Liver (tissue), 9 donors: Measurements from ENCODE around the gene ABCC8. TPM values are rescaled to one million over a fixed set of nuclear protein-coding genes. Genes with fewer than 3 reads are reported as not detected.

ENCODE experiments used
- DNase-seq: peaks from one replicate; pipeline ENCODE4 v3.0.0-alpha.2; 2017; ENCODE audit warnings: low spot score
- H3K27ac ChIP-seq, 2 donors: one replicate each; pipeline ENCODE4 v1.7.0; 2013; ENCODE audit warnings: inconsistent platforms in 2 of 2, low read length in 2 of 2, control low read depth in 1 of 2, low read depth in 1 of 2, mild to moderate bottlenecking in 1 of 2
- H3K27me3 ChIP-seq, 4 donors: one replicate each; pipeline versions ENCODE4 v1.6.1 to v1.7.0; 2013; ENCODE audit warnings: low read length in 3 of 4, inconsistent platforms in 1 of 4, mild to moderate bottlenecking in 1 of 4, moderate library complexity in 1 of 4; ENCODE audit not compliant: control insufficient read depth in 4 of 4, insufficient read depth in 4 of 4
- H3K36me3 ChIP-seq, 4 donors: one replicate each; pipeline versions ENCODE4 v1.6.1 to v1.7.0; 2013; ENCODE audit warnings: low read length in 3 of 4, mild to moderate bottlenecking in 3 of 4, low read depth in 1 of 4, moderate library complexity in 1 of 4; ENCODE audit not compliant: control insufficient read depth in 4 of 4, insufficient read depth in 3 of 4
- H3K4me1 ChIP-seq, 4 donors: one replicate each; pipeline versions ENCODE4 v1.6.1 to v1.7.0; 2013; ENCODE audit warnings: low read length in 3 of 4, mild to moderate bottlenecking in 3 of 4, moderate library complexity in 1 of 4; ENCODE audit not compliant: control insufficient read depth in 4 of 4, insufficient read depth in 4 of 4
- H3K4me3 ChIP-seq, 3 donors: one replicate each; pipeline versions ENCODE4 v1.6.1 to v1.7.0; 2013; ENCODE audit warnings: low read length in 3 of 3, control low read depth in 1 of 3, low read depth in 1 of 3, mild to moderate bottlenecking in 1 of 3
- H3K9ac ChIP-seq, 2 donors: one replicate each; pipeline ENCODE4 v1.7.0; 2013; ENCODE audit warnings: low read length in 2 of 2, mild to moderate bottlenecking in 2 of 2, moderate library complexity in 2 of 2, control low read depth in 1 of 2, low read depth in 1 of 2
- H3K9me3 ChIP-seq, 4 donors: one replicate each; pipeline versions ENCODE4 v1.6.1 to v1.7.0; 2013; ENCODE audit warnings: low read length in 3 of 4; ENCODE audit not compliant: control insufficient read depth in 4 of 4
- EGR1 ChIP-seq, 2 donors: IDR thresholded peaks; 2 replicates each; pipeline ENCODE4 v1.6.1; 2016 to 2018; ENCODE audit warnings: antibody characterized with exemption in 2 of 2, low read depth in 2 of 2
- FOXA1 ChIP-seq: IDR thresholded peaks from 2 replicates; pipeline ENCODE4 v1.6.1; 2016; ENCODE audit warnings: antibody characterized with exemption
- FOXA2 ChIP-seq: IDR thresholded peaks from 2 replicates; pipeline ENCODE4 v1.6.1; 2016; ENCODE audit warnings: antibody characterized with exemption
- GABPA ChIP-seq, 2 donors: IDR thresholded peaks in 1 of 2; conservative IDR thresholded peaks in 1 of 2; 2 replicates each; pipeline ENCODE4 v1.6.1; 2016; ENCODE audit warnings: antibody characterized with exemption in 2 of 2, mild to moderate bottlenecking in 1 of 2, moderate library complexity in 1 of 2
- HNF4A ChIP-seq, 2 donors: conservative IDR thresholded peaks; 2 replicates each; pipeline ENCODE4 v1.6.1; 2016; ENCODE audit warnings: antibody characterized with exemption in 2 of 2, mild to moderate bottlenecking in 2 of 2
- HNF4G ChIP-seq: IDR thresholded peaks from 2 replicates; pipeline ENCODE4 v1.6.1; 2016; ENCODE audit warnings: antibody characterized with exemption
- JUND ChIP-seq, 2 donors: IDR thresholded peaks; 2 replicates each; pipeline ENCODE4 v1.6.1; 2016; ENCODE audit warnings: antibody characterized with exemption in 2 of 2
- NR2F2 ChIP-seq: IDR thresholded peaks from 2 replicates; pipeline ENCODE4 v1.6.1; 2016; ENCODE audit warnings: antibody characterized with exemption
- RAD21 ChIP-seq, 2 donors: IDR thresholded peaks; 2 replicates each; pipeline ENCODE4 v1.6.1; 2016; ENCODE audit warnings: antibody characterized with exemption in 2 of 2, mild to moderate bottlenecking in 2 of 2
- REST ChIP-seq: IDR thresholded peaks from 2 replicates; pipeline ENCODE4 v1.6.1; 2016; ENCODE audit warnings: antibody characterized with exemption, mild to moderate bottlenecking
- RXRA ChIP-seq, 2 donors: IDR thresholded peaks; 2 replicates each; pipeline ENCODE4 v1.6.1; 2017 to 2018; ENCODE audit warnings: antibody characterized with exemption in 2 of 2, mild to moderate bottlenecking in 1 of 2
- SP1 ChIP-seq: IDR thresholded peaks from 2 replicates; pipeline ENCODE4 v1.6.1; 2018; ENCODE audit warnings: antibody characterized with exemption, mild to moderate bottlenecking
- TAF1 ChIP-seq: conservative IDR thresholded peaks from 2 replicates; pipeline ENCODE4 v1.6.1; 2016; ENCODE audit warnings: antibody characterized with exemption, mild to moderate bottlenecking
- YY1 ChIP-seq: IDR thresholded peaks from 2 replicates; pipeline ENCODE4 v1.6.1; 2016; ENCODE audit warnings: antibody characterized with exemption, mild to moderate bottlenecking
- WGBS: extraction: QIAGEN DNeasy Blood & Tissue Kit; methylation state at CpG from one replicate; pipeline ENCODE4 v1.1.7; 2013; 5-methylcytosine and 5-hydroxymethylcytosine counted together
- polyA plus RNA-seq, 2 donors: library from polyadenylated mRNA; stranded (reverse) in 1 of 2; unstranded in 1 of 2; fragments of 200-250 nt in 1 of 2; fragments of >200 nt in 1 of 2; fragmentation: Nextera tagmentation in 1 of 2; extraction: Ambion mirVana in 1 of 2; gene quantifications; one replicate each; pipeline versions ENCODE4 v1.2.1 to v1.2.3, GENCODE V29; 2013 to 2015
- total RNA-seq, 2 donors: library from RNA; depleted of rRNA; stranded (reverse); fragments of >200 nt; gene quantifications; one replicate each; pipeline ENCODE4 v1.2.3, GENCODE V29; 2014
- TF ChIP-seq, protein P1 (sequence below): IDR thresholded peaks from 2 replicates; pipeline ENCODE4 v1.6.1; 2016; ENCODE audit warnings: antibody characterized with exemption
- TF ChIP-seq, protein P2 (sequence below): IDR thresholded peaks from 2 replicates; pipeline ENCODE4 v1.6.1; 2016; ENCODE audit warnings: antibody characterized with exemption
- TF ChIP-seq, protein P3 (sequence below): fragments of 150-350 bp; IDR thresholded peaks from 2 replicates; pipeline ENCODE4 v1.5.1; 2017; ENCODE audit warnings: improper control_type of control experiment, low read depth, low read length; ENCODE audit not compliant: missing input control
- TF ChIP-seq, protein P4 (sequence below): IDR thresholded peaks from 2 replicates; pipeline ENCODE4 v1.6.1; 2016; ENCODE audit warnings: antibody characterized with exemption
- donor health status: healthy.
- donor health status: healthy.
- donor health status: healthy.
- donor health status: healthy.
- donor health status: healthy.

ABCC8 gene
- total and polyA plus RNA-seq, 4 donors: 0.16 to 0.25 TPM; not detected in 2

- Histone ChIP-seq H3K27ac (no peak overlapping the region), H3K9ac (no peak overlapping the region), H3K27me3 (no peaks in the 10 kb centered on the region), H3K9me3 (no peaks in the 10 kb centered on the region), H3K4me1 (no peaks in the 10 kb centered on the region), H3K4me3 (no peak overlapping the region), H3K36me3 (no peaks in the 10 kb centered on the region)
- DNase-seq: no peak
- no peak for TF ChIP-seq TAF1
- TF ChIP-seq GABPA (IDR thresholded peaks at IDR 0.05 in 1 of 2, conservative IDR thresholded peaks at IDR 0.05 in 1 of 2): no peak
- TF ChIP-seq, protein P1, sequence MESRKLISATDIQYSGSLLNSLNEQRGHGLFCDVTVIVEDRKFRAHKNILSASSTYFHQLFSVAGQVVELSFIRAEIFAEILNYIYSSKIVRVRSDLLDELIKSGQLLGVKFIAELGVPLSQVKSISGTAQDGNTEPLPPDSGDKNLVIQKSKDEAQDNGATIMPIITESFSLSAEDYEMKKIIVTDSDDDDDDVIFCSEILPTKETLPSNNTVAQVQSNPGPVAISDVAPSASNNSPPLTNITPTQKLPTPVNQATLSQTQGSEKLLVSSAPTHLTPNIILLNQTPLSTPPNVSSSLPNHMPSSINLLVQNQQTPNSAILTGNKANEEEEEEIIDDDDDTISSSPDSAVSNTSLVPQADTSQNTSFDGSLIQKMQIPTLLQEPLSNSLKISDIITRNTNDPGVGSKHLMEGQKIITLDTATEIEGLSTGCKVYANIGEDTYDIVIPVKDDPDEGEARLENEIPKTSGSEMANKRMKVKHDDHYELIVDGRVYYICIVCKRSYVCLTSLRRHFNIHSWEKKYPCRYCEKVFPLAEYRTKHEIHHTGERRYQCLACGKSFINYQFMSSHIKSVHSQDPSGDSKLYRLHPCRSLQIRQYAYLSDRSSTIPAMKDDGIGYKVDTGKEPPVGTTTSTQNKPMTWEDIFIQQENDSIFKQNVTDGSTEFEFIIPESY: no peak
- TF ChIP-seq, protein P2, sequence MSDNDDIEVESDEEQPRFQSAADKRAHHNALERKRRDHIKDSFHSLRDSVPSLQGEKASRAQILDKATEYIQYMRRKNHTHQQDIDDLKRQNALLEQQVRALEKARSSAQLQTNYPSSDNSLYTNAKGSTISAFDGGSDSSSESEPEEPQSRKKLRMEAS: no peak
- TF ChIP-seq RXRA (IDR thresholded peaks at IDR 0.05): no peak
- no peak for TF ChIP-seq HNF4G
- TF ChIP-seq HNF4A (conservative IDR thresholded peaks at IDR 0.05): no peak
- TF ChIP-seq FOXA2: no peak
- no peak for TF ChIP-seq RAD21 (IDR thresholded peaks at IDR 0.05)
- no peak for TF ChIP-seq REST
- TF ChIP-seq, protein P3, sequence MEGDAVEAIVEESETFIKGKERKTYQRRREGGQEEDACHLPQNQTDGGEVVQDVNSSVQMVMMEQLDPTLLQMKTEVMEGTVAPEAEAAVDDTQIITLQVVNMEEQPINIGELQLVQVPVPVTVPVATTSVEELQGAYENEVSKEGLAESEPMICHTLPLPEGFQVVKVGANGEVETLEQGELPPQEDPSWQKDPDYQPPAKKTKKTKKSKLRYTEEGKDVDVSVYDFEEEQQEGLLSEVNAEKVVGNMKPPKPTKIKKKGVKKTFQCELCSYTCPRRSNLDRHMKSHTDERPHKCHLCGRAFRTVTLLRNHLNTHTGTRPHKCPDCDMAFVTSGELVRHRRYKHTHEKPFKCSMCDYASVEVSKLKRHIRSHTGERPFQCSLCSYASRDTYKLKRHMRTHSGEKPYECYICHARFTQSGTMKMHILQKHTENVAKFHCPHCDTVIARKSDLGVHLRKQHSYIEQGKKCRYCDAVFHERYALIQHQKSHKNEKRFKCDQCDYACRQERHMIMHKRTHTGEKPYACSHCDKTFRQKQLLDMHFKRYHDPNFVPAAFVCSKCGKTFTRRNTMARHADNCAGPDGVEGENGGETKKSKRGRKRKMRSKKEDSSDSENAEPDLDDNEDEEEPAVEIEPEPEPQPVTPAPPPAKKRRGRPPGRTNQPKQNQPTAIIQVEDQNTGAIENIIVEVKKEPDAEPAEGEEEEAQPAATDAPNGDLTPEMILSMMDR: no peak
- TF ChIP-seq, protein P4, sequence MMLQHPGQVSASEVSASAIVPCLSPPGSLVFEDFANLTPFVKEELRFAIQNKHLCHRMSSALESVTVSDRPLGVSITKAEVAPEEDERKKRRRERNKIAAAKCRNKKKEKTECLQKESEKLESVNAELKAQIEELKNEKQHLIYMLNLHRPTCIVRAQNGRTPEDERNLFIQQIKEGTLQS: no peak
- TF ChIP-seq EGR1 (IDR thresholded peaks at IDR 0.05; ENCODE audit: low read depth in 2 of 2): no peak
- TF ChIP-seq YY1: no peak
- no peak for TF ChIP-seq SP1
- no peak for TF ChIP-seq JUND (IDR thresholded peaks at IDR 0.05)
- TF ChIP-seq FOXA1: no peak
- no peak for TF ChIP-seq NR2F2
- 49% methylated on average over 8 of the region's 8 CpGs for WGBS
These were observed 18.4 kb downstream of the ABCC8 start for GRCh38 chr11:17458268-17458667.
